PC-3 (cell line): ENCODE data around the gene HECW1.

ENCODE experiments used
- CTCF ChIP-seq: fragments of 300-600 bp; sonication (generic); conservative IDR thresholded peaks from 2 replicates; pipeline ENCODE4 v1.5.1; 2017; ENCODE audit warnings: antibody characterized with exemption, low read depth, mild to moderate bottlenecking, low read length
- EZH2 ChIP-seq: fragments of 300-600 bp; sonication (generic); IDR thresholded peaks from one replicate; pipeline ENCODE4 v1.6.1; 2017; ENCODE audit warnings: antibody characterized with exemption, mild to moderate bottlenecking, low read length; ENCODE audit not compliant: unreplicated experiment
- EZH2phosphoT487 ChIP-seq: fragments of 300-600 bp; sonication (generic); IDR thresholded peaks from 2 replicates; pipeline ENCODE4 v1.6.1; 2018; ENCODE audit warnings: mild to moderate bottlenecking, antibody characterized with exemption, low read length, borderline replicate concordance

GRCh38 chr7:43195256-43195655, 82.8 kb downstream of the HECW1 start:
- TF ChIP-seq CTCF: no peak
- TF ChIP-seq EZH2: no peak
- TF ChIP-seq EZH2phosphoT487: no peak
